GM13977 (cell line): ENCODE data around the gene SMCO2.

ENCODE experiments used
- DNase-seq: peaks from one replicate; pipeline ENCODE4 v3.0.0; 2012; ENCODE audit warnings: low spot score
- CTCF ChIP-seq: IDR thresholded peaks from 2 replicates; pipeline ENCODE4 v1.5.1; 2012; ENCODE audit warnings: mild to moderate bottlenecking, control low read depth; ENCODE audit not compliant: insufficient read depth; ENCODE audit errors: extremely low read depth, missing control alignments
- in situ Hi-C: fragments of 300-500 bp; cut with MboI; formaldehyde crosslinking; loops from one replicate; pipeline ENCODE4 v1.12.0; 2022; ENCODE audit warnings: low sequenced_read_pairs, low pct_unique_long_range_greater_than_20kb, mixed read lengths, inconsistent platforms; ENCODE audit not compliant: unreplicated experiment

The SMCO2 gene

DNA sequence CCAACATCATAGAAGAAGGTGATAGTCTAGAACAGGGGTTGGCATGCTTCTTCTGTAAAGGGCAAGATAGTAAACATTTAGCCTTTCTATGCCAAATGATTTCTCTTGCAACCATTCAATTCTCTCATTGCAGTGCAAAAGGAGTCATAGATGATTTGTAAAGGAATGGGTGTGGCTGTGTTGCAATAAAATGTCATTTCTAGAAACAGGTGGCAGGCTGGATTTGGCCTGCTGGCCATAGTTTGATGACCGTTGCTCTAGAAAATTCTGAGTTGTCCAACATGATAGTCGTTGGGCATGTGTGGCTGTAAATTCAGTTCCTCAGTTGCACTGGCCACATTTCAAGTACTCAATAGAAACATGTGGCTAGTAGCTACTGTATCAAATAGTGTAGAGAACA, 21.7 kb downstream of the SMCO2 start:
- in situ Hi-C loops, result no loop called here
- DNase-seq, result no peak
- TF ChIP-seq CTCF, result no peak

GRCh38 chr12:27469176-27469736, 22.7 kb downstream of the SMCO2 start:
- no peak for TF ChIP-seq CTCF
- DNase-seq, result no peak
- in situ Hi-C loops, result no loop called here

DNA sequence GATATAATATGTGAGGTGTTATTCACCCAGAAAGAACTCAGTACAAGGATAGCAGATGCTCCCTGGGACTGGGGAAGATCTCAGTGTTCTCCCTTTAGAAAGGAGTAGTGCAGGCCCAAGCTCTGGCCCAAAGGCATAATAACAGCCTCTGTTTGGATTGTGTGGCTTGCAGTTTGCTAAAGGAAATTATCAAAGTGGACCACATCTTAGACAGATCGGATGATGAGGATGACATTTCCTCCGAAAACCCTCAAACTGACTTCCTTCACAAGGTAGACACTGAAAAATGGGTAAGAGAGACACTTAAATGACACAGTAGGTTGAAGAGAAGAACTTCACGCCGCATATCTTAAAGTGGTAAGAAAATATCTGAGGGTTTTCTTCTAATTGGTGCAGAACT, 26.1 kb downstream of the SMCO2 start:
- no peak for TF ChIP-seq CTCF
- no peak for DNase-seq
- in situ Hi-C loops, result no loop called here

GRCh38 chr12:27474344-27474743, 27.8 kb downstream of the SMCO2 start:
- no peak for TF ChIP-seq CTCF
- in situ Hi-C loops, result no loop called here
- no peak for DNase-seq

GRCh38 chr12:27477049-27477448, 30.5 kb downstream of the SMCO2 start:
- TF ChIP-seq CTCF, result no peak
- no peak for DNase-seq
- in situ Hi-C loops, result no loop called here

DNA sequence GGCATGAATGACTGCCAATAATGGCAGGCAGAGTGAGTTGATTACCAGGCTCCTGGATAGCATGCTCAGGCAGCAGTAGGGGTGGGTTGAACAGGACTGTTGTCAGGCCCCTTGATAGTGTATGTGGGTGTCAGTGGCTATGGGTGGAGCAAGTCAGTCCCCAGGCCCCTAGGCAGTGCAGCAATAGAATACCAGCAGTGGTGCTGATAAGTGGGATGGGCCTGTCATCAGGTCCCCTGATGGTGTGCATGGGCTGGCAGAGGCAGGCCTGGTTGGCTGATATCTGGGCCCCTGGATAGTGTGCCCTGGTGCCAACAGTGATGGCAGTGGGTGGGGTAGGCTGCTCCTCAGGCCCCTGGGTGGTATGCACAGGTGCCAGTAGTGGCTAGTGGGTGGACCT, 32.4 kb downstream of the SMCO2 start:
- in situ Hi-C loops, result no loop called here
- TF ChIP-seq CTCF, result no peak
- no peak for DNase-seq

DNA sequence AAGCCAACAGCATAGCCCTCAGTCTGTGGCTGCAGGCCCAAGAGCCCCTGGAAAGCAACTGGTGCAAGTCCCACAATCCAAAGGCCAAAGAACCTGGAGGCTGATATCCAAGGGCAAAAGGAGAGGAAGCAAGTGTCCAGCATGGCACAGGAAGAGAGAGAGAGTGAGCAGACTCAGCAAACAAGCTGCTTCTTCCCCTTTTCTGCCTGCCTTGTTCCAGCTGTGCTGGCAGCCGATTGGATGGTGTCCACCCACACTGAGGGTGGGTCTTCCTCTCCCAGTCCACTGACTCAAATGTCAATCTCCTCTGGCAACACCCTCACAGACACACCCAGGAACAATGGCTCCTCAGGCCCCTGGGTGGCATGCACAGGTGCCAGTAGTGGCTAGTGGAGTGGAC, 33.5 kb downstream of the SMCO2 start:
- DNase-seq, result no peak
- in situ Hi-C loops, result no loop called here
- TF ChIP-seq CTCF, result no peak
